Measurements from ENCODE around the gene RB1. TPM values are rescaled to one million over a fixed set of nuclear protein-coding genes. Genes with fewer than 3 reads are reported as not detected.

The RB1 gene
- total and polyA plus RNA-seq, 8 donors = 9.3 to 53.6 (median 20.6) TPM

DNA sequence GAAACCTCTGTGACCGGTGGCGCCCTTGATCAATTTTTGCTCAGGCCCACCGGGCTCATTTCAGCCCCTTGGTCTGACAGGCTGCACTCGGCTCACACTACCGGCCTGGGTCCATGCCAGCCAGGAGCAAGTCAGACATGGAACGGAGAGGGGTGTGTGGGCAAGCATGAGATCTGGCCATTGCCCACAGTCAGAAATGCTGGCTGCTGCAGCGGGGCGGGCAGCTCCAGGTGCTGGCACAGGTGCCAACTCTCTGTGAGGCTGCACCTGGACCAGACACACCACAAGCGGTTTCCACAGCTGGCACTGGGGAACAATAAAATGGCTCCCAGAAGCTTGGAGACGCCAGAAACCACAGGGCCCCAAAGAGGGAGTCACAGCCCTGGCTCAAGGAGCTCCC is 153.0 kb downstream of the RB1 start:
- Histone ChIP-seq H3K9me3 (peaks cover 0 to under 1% (median 0%) of the 10 kb centered on the region in 4 donors), H3K4me1 (no peaks in the 10 kb centered on the region), H3K4me3 (no peak overlapping the region), H3K27ac (no peak overlapping the region), H3K36me3 (peaks cover 17 to 70% (median 66%) of the 10 kb centered on the region in 4 donors), H3K27me3 (no peaks in the 10 kb centered on the region)
- DNase-seq = no peak
- WGBS, 5 donors = 94 to 98% (median 98%) methylated on average over 8 to 10 of the region's 10 CpGs
- no peak for TF ChIP-seq CTCF (IDR thresholded peaks at IDR 0.05)
- no peak for TF ChIP-seq EP300 (IDR thresholded peaks at IDR 0.05)
- intact Hi-C loops (cut with DNase I; ENCODE audit: low total_unique reads) = no loop called here

- Histone ChIP-seq H3K9me3 (no peaks in the 10 kb centered on the region), H3K4me3 (no peak overlapping the region), H3K27me3 (no peaks in the 10 kb centered on the region), H3K4me1 (no peaks in the 10 kb centered on the region), H3K36me3 (peaks cover 20 to 78% (median 76%) of the 10 kb centered on the region in 4 donors), H3K27ac (no peak overlapping the region)
- 83 to 94% (median 94%) methylated on average over 15 to 28 of the region's 28 CpGs for WGBS, 5 donors
- no peak for DNase-seq
- intact Hi-C loops (cut with DNase I; ENCODE audit: low total_unique reads) = no loop called here
- TF ChIP-seq POLR2A (IDR thresholded peaks at IDR 0.05) (no peak), POLR2AphosphoS5 (IDR thresholded peaks at IDR 0.05) (no peak), CTCF (IDR thresholded peaks at IDR 0.05) (no peak), EP300 (IDR thresholded peaks at IDR 0.05) (no peak)
Measured at GRCh38 chr13:48457578-48458242, 154.2 kb downstream of the RB1 start.

DNA sequence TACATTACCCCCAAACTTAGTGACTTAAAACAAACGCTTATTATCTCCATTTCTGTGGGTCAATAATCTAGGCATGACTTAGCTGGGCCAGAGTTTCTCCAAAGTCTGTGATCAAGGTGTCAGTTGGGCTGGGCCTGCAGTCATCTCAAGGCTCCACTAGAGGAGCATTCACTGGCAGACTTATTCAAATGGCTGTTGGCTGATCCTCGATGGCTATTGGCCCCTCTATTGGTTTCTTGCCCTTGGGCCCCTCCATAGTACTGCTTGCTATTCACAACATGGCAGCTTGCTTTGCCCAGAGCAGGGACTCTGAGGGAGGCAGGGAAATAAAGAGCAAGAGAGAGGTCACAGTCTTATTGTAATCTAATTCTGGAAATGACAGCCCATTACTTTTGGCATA is 171.7 kb downstream of the RB1 start:
- WGBS, 5 donors = 85 to 98% (median 90%) methylated on average over 2 of the region's 2 CpGs

GRCh38 chr13:48476215-48476614 is 172.7 kb downstream of the RB1 start:
- Histone ChIP-seq H3K27me3 (no peaks in the 10 kb centered on the region), H3K36me3 (peaks cover 7 to 46% (median 33%) of the 10 kb centered on the region in 4 donors), H3K9me3 (no peaks in the 10 kb centered on the region), H3K27ac (no peak overlapping the region), H3K4me3 (no peak overlapping the region), H3K4me1 (no peaks in the 10 kb centered on the region)
- no peak for DNase-seq
- no peak for TF ChIP-seq POLR2AphosphoS5 (IDR thresholded peaks at IDR 0.05)
- TF ChIP-seq POLR2A (IDR thresholded peaks at IDR 0.05) = no peak
- no peak for TF ChIP-seq CTCF (IDR thresholded peaks at IDR 0.05)
- no peak for TF ChIP-seq EP300 (IDR thresholded peaks at IDR 0.05)
- intact Hi-C loops (cut with DNase I; ENCODE audit: low total_unique reads) = no loop called here

More for the DNA sequence above, 171.7 kb downstream of the RB1 start:
- Histone ChIP-seq H3K27ac (no peak overlapping the region), H3K9me3 (no peaks in the 10 kb centered on the region), H3K36me3 (peaks cover 7 to 44% (median 30%) of the 10 kb centered on the region in 4 donors), H3K4me3 (no peak overlapping the region), H3K27me3 (no peaks in the 10 kb centered on the region), H3K4me1 (no peaks in the 10 kb centered on the region)
- DNase-seq = no peak
- TF ChIP-seq POLR2A (IDR thresholded peaks at IDR 0.05) (no peak), POLR2AphosphoS5 (IDR thresholded peaks at IDR 0.05) (no peak), EP300 (IDR thresholded peaks at IDR 0.05) (no peak), CTCF (IDR thresholded peaks at IDR 0.05) (no peak)
- intact Hi-C loops (cut with DNase I; ENCODE audit: low total_unique reads) = no loop called here
